Stimulated activated naive CD8-positive, alpha-beta T cell treated with anti-CD3 and anti-CD28 coated beads, Interleukin-15, Interleukin-2, amounts not matched to agents 100 U/mL and 50 U/mL, for 24 hours (primary cell): ENCODE measurements around the gene ABRACL.

Experiments used
- ATAC-seq: fragments of 150-1000 bp; cut with Tn5 transposase; one replicate; pipeline ENCODE4 v1.10.0; 2021
- DNase-seq: peaks from one replicate; pipeline ENCODE4 v3.0.0; 2021

The ABRACL gene

GRCh38 chr6:139054001-139054400 is 25.5 kb downstream of the ABRACL start:
- ATAC-seq: no peak
- DNase-seq: no peak

- ATAC-seq (no peak), DNase-seq (no peak)
These were observed 27.2 kb downstream of the ABRACL start for GRCh38 chr6:139055709-139056108.

GRCh38 chr6:139058029-139058428 is 29.5 kb downstream of the ABRACL start:
- DNase-seq (no peak), ATAC-seq (no peak)

GRCh38 chr6:139060332-139060731 is 31.8 kb downstream of the ABRACL start:
- ATAC-seq (peak; percentile 86), DNase-seq (no peak)

- DNase-seq (no peak), ATAC-seq (no peak)
These were observed 34.5 kb downstream of the ABRACL start for GRCh38 chr6:139062932-139063646.

GRCh38 chr6:139064981-139065665 is 36.6 kb downstream of the ABRACL start:
- ATAC-seq: no peak
- DNase-seq: no peak

- no peak for ATAC-seq
- no peak for DNase-seq
These were observed 37.5 kb downstream of the ABRACL start for GRCh38 chr6:139066080-139066479.

GRCh38 chr6:139068846-139069245 is 40.3 kb downstream of the ABRACL start:
- ATAC-seq (no peak), DNase-seq (no peak)

GRCh38 chr6:139073118-139073517 is 44.6 kb downstream of the ABRACL start:
- DNase-seq: no peak
- no peak for ATAC-seq

GRCh38 chr6:139079018-139079417 is 50.5 kb downstream of the ABRACL start:
- no peak for ATAC-seq
- DNase-seq: no peak

GRCh38 chr6:139080255-139080920 is 51.8 kb downstream of the ABRACL start:
- ATAC-seq: no peak
- no peak for DNase-seq

GRCh38 chr6:139081471-139081870 is 52.9 kb downstream of the ABRACL start:
- DNase-seq (no peak), ATAC-seq (no peak)

- DNase-seq (no peak), ATAC-seq (no peak)
These were observed 53.8 kb downstream of the ABRACL start for GRCh38 chr6:139082370-139082769.

GRCh38 chr6:139091826-139092225 is 63.3 kb downstream of the ABRACL start:
- DNase-seq: no peak
- no peak for ATAC-seq
